Retinal pigment epithelial cell (primary cell): ENCODE data around the gene ELOB.

Experiments
- DNase-seq: peaks from one replicate; pipeline ENCODE4 v3.0.0-alpha.2; 2010; ENCODE audit warnings: low read depth
- H3K4me3 ChIP-seq: 2 replicates; pipeline ENCODE4 v1.5.1; 2011; ENCODE audit warnings: mild to moderate bottlenecking, low read length, control low read depth, moderate library complexity
- CTCF ChIP-seq: conservative IDR thresholded peaks from 2 replicates; pipeline ENCODE4 v1.5.1; 2011; ENCODE audit warnings: low read depth, low read length, control low read depth, inconsistent platforms

The ELOB gene

GRCh38 chr16:2810651-2811050, 33.6 kb upstream of the ELOB start:
- TF ChIP-seq CTCF = no peak
- no peak for DNase-seq
- no peak overlapping the region for H3K4me3 ChIP-seq

GRCh38 chr16:2809149-2809760, 32.2 kb upstream of the ELOB start:
- no peak for DNase-seq
- no peak for TF ChIP-seq CTCF
- H3K4me3 ChIP-seq = no peak overlapping the region

GRCh38 chr16:2808181-2808580, 31.1 kb upstream of the ELOB start:
- TF ChIP-seq CTCF = no peak
- no peak overlapping the region for H3K4me3 ChIP-seq
- no peak for DNase-seq

GRCh38 chr16:2806286-2806685, 29.2 kb upstream of the ELOB start:
- no peak overlapping the region for H3K4me3 ChIP-seq
- no peak for TF ChIP-seq CTCF
- no peak for DNase-seq

GRCh38 chr16:2804728-2805127, 27.6 kb upstream of the ELOB start:
- TF ChIP-seq CTCF = no peak
- no peak for DNase-seq
- no peak overlapping the region for H3K4me3 ChIP-seq

GRCh38 chr16:2803545-2804195, 26.6 kb upstream of the ELOB start:
- no peak for DNase-seq
- H3K4me3 ChIP-seq = no peak overlapping the region
- no peak for TF ChIP-seq CTCF

- no peak overlapping the region for H3K4me3 ChIP-seq
- no peak for DNase-seq
- TF ChIP-seq CTCF = no peak
Measured at GRCh38 chr16:2799859-2800226, 22.8 kb upstream of the ELOB start.
